Caco-2 (cell line): ENCODE data around the gene TGIF1. TPM values are rescaled to one million over a fixed set of nuclear protein-coding genes. Genes with fewer than 3 reads are reported as not detected.
"Not testable (repeated sequence)": the region's sequence is repeated elsewhere in the genome, so short reads cannot be mapped to it uniquely, and the experiment has no call there.

Experiments used
- BruUV-seq: library from RNA; stranded (reverse); fragments of 400-500 nt; replicated peaks from 2 replicates; lab custom pipeline; 2021; lab: Mats Ljungman, UMichigan
- CTCF ChIA-PET: fragments of 300-600 bp; sonication (Branson Sonifier 250); formaldehyde crosslinking; loops from one replicate; lab custom pipeline; 2022; ENCODE audit warnings: antibody characterized with exemption; lab: Charles Lee
- POLR2A ChIA-PET: fragments of 300-600 bp; sonication (Branson Sonifier 250); formaldehyde crosslinking; loops from one replicate; lab custom pipeline; 2022; ENCODE audit warnings: antibody characterized with exemption; lab: Charles Lee
- DNase-seq, 2 experiments: peaks; one replicate each; pipeline versions ENCODE4 v3.0.0 to v3.0.0-alpha.2; 2020 to 2022
- H3K27me3 ChIP-seq: replicated peaks from 2 replicates; pipeline ENCODE4 v1.6.0; 2011; ENCODE audit warnings: low read length; ENCODE audit not compliant: control insufficient read depth, insufficient read depth
- H3K36me3 ChIP-seq: 2 replicates; pipeline ENCODE4 v1.5.1; 2011; ENCODE audit warnings: low read length; ENCODE audit not compliant: control insufficient read depth, insufficient read depth
- H3K4me1 ChIP-seq: fragments of 250-450 bp; sonication (Bioruptor Pico); 2 replicates; pipeline ENCODE4 v1.5.1; 2020; ENCODE audit warnings: mild to moderate bottlenecking
- H3K4me3 ChIP-seq: 2 replicates; pipeline ENCODE4 v1.5.1; 2011; ENCODE audit warnings: low read depth, mild to moderate bottlenecking, control low read depth, low read length
- H3K9me3 ChIP-seq: fragments of 250-450 bp; sonication (Bioruptor Pico); 2 replicates; pipeline ENCODE4 v1.5.1; 2020; ENCODE audit warnings: mild to moderate bottlenecking, moderate library complexity
- H3K27ac Mint-ChIP-seq: one replicate; pipeline ENCODE4 v1.8.0; 2022; ENCODE audit warnings: mixed read lengths; ENCODE audit not compliant: unreplicated experiment
- H3K27me3 Mint-ChIP-seq: one replicate; pipeline ENCODE4 v1.8.0; 2022; ENCODE audit warnings: mixed read lengths; ENCODE audit not compliant: insufficient read depth, unreplicated experiment
- H3K36me3 Mint-ChIP-seq: one replicate; pipeline ENCODE4 v1.8.0; 2022; ENCODE audit warnings: mild to moderate bottlenecking, mixed read lengths; ENCODE audit not compliant: insufficient read depth, unreplicated experiment
- H3K4me1 Mint-ChIP-seq: one replicate; pipeline ENCODE4 v1.8.0; 2022; ENCODE audit warnings: low read depth, mixed read lengths; ENCODE audit not compliant: unreplicated experiment
- H3K4me3 Mint-ChIP-seq: one replicate; pipeline ENCODE4 v1.8.0; 2022; ENCODE audit warnings: mild to moderate bottlenecking, moderate library complexity, mixed read lengths; ENCODE audit not compliant: unreplicated experiment
- H3K9me3 Mint-ChIP-seq: one replicate; pipeline ENCODE4 v1.8.0; 2022; ENCODE audit warnings: mixed read lengths; ENCODE audit not compliant: unreplicated experiment
- intact Hi-C: fragments of 100-400 bp; cut with micrococcal nuclease; formaldehyde crosslinking; loops from one replicate; pipeline ENCODE4 v1.10.0; 2022; ENCODE audit not compliant: unreplicated experiment
- total RNA-seq: library from RNA; stranded (reverse); gene quantifications from 2 replicates; pipeline ENCODE4 v1.2.3, GENCODE V29; 2022
- TF ChIP-seq, protein P1 (sequence below), 2 experiments: fragments of 200-600 bp in 1 of 2; IDR thresholded peaks; 1 replicate in 1 of 2; 2 replicates in 1 of 2; pipeline versions ENCODE4 v1.5.1 to v1.8.0; 2011 to 2022; ENCODE audit warnings: antibody characterized with exemption in 1 of 2, control low read depth in 1 of 2, inconsistent platforms in 1 of 2, low read depth in 1 of 2, low read length in 1 of 2, mild to moderate bottlenecking in 1 of 2, moderate library complexity in 1 of 2; ENCODE audit not compliant: insufficient read depth in 1 of 2, severe bottlenecking in 1 of 2, unreplicated experiment in 1 of 2

Gene TGIF1
- total RNA-seq, 1 experiment from 2014 or later = 107 TPM

DNA sequence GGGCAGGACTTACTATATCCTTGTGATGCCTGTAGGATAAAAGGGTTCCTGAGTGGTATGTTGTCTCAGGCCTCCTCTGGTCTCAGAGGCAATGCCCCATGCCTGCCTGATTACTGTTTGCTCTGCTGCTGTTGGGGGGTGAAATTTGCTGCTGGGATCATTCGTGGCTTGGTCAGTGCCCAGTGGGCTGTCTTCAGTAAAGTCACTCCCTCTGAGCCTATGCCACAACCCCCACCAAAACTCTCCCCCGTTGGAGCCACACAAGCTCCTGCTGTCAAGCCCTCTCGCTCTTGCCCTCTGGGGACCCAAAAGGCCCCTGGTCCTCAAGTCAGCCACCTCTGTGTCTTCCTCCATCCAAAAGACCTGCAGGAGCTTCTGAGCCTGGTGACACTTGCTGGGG, 38.6 kb upstream of the TGIF1 start:
- ChIA-PET CTCF (no interaction called here), POLR2A (no interaction called here)
- TF ChIP-seq, protein P1, sequence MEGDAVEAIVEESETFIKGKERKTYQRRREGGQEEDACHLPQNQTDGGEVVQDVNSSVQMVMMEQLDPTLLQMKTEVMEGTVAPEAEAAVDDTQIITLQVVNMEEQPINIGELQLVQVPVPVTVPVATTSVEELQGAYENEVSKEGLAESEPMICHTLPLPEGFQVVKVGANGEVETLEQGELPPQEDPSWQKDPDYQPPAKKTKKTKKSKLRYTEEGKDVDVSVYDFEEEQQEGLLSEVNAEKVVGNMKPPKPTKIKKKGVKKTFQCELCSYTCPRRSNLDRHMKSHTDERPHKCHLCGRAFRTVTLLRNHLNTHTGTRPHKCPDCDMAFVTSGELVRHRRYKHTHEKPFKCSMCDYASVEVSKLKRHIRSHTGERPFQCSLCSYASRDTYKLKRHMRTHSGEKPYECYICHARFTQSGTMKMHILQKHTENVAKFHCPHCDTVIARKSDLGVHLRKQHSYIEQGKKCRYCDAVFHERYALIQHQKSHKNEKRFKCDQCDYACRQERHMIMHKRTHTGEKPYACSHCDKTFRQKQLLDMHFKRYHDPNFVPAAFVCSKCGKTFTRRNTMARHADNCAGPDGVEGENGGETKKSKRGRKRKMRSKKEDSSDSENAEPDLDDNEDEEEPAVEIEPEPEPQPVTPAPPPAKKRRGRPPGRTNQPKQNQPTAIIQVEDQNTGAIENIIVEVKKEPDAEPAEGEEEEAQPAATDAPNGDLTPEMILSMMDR (IDR thresholded peaks at IDR 0.05; ENCODE audit: insufficient read depth in 1 of 2, low read depth in 1 of 2, low read length in 1 of 2, severe bottlenecking in 1 of 2, unreplicated experiment in 1 of 2) = no peak
- DNase-seq = no peak
- Mint-ChIP-seq H3K9me3 (no peaks in the 10 kb centered on the region), H3K36me3 (no peaks in the 10 kb centered on the region), H3K27me3 (no peaks in the 10 kb centered on the region), H3K27ac (no peak overlapping the region), H3K4me3 (no peak overlapping the region), H3K4me1 (no peaks in the 10 kb centered on the region)
- Histone ChIP-seq H3K36me3 (no peaks in the 10 kb centered on the region), H3K9me3 (no peaks in the 10 kb centered on the region), H3K4me1 (no peaks in the 10 kb centered on the region), H3K4me3 (no peak overlapping the region), H3K27me3 (no peaks in the 10 kb centered on the region)
- intact Hi-C loops = no loop called here
- no TSS peak for BruUV-seq

DNA sequence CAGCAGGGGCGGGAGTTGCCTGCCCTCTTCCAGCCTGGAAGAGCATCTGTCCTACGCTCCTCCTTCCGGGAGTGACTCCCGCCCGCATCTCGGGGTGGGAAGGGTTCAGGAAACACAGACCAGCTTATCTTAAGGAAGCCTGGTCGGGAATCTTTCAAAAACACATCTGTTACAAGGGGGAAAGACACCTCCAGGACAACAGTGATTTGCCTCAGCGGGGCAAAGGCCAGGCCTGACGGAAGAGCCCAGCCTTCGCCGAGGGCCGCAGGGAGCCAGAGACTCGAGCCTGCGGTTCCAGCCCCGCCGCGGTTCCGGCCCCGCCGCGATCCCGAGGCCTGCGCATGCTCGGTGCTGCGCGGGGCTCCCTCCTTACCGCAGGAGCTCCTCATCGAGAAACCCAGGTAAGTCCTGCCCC, 38.1 kb upstream of the TGIF1 start:
- H3K4me1 Mint-ChIP-seq = no peaks in the 10 kb centered on the region
- no peaks in the 10 kb centered on the region for H3K9me3 ChIP-seq
- no peak overlapping the region for H3K27ac Mint-ChIP-seq
- H3K27me3 ChIP-seq = no peaks in the 10 kb centered on the region
- no peaks in the 10 kb centered on the region for H3K4me1 ChIP-seq
- TF ChIP-seq, protein P1 (IDR thresholded peaks at IDR 0.05; ENCODE audit: insufficient read depth in 1 of 2, low read depth in 1 of 2, low read length in 1 of 2, severe bottlenecking in 1 of 2, unreplicated experiment in 1 of 2) = no peak
- no peak overlapping the region for H3K4me3 Mint-ChIP-seq
- H3K9me3 Mint-ChIP-seq = no peaks in the 10 kb centered on the region
- intact Hi-C loops = no loop called here
- POLR2A ChIA-PET = no interaction called here
- no peaks in the 10 kb centered on the region for H3K36me3 ChIP-seq
- no peak overlapping the region for H3K4me3 ChIP-seq
- CTCF ChIA-PET = no interaction called here
- BruUV-seq = no TSS peak
- DNase-seq = no peak
- no peaks in the 10 kb centered on the region for H3K36me3 Mint-ChIP-seq
- no peaks in the 10 kb centered on the region for H3K27me3 Mint-ChIP-seq

DNA sequence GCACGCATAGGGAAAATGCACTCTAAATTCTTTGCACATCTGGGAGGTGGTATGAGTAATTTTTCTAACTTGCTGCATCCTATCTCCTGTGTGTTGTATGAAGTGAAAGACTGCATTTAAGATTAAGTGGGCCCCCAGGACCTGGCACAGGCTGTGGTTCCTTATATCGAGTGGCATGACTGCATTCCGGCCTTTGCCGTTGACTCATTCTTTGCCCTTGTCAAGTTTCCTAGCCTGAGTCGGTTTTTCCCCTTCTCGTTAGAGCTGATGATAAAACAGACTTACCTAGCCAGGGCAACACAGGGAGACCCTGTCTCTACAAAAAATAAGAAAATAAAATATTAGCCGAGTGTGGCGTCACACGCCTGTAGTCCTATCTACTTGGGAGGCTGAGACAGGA, 37.4 kb upstream of the TGIF1 start:
- H3K4me1 ChIP-seq, H3K27me3 Mint-ChIP-seq, POLR2A ChIA-PET, H3K4me3 ChIP-seq, intact Hi-C loops, CTCF ChIA-PET, H3K27me3 ChIP-seq, H3K4me3 Mint-ChIP-seq, H3K9me3 Mint-ChIP-seq, BruUV-seq, H3K36me3 ChIP-seq, H3K27ac Mint-ChIP-seq, H3K4me1 Mint-ChIP-seq, DNase-seq, H3K9me3 ChIP-seq, H3K36me3 Mint-ChIP-seq: not testable (repeated sequence)

DNA sequence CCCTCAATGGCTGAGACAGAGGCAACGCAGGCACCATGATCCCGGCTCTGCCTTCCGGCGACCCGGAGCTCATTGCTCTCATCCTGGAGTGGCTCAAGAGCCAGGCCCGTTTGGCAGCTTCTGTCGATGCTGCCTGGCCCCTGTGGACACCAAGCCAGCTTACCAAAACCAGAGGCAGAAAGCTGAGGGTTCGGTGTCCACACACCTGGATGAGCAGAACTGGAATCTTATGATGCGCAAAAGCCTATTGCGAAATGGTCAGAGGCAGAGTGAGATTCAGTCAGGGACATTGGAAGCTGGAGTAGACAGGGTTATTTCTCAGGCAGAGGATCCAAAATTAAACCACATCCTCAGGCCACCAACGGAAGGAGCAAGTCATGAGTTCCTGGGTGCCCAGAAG, 34.9 kb upstream of the TGIF1 start:
- no peaks in the 10 kb centered on the region for H3K36me3 ChIP-seq
- Mint-ChIP-seq H3K4me3 (no peak overlapping the region), H3K36me3 (no peaks in the 10 kb centered on the region), H3K4me1 (no peaks in the 10 kb centered on the region), H3K9me3 (no peaks in the 10 kb centered on the region), H3K27me3 (no peaks in the 10 kb centered on the region), H3K27ac (no peak overlapping the region)
- TF ChIP-seq, protein P1 (IDR thresholded peaks at IDR 0.05; ENCODE audit: insufficient read depth in 1 of 2, low read depth in 1 of 2, low read length in 1 of 2, severe bottlenecking in 1 of 2, unreplicated experiment in 1 of 2) = no peak
- ChIA-PET POLR2A (interaction anchor here (0.5 kb wide), 1 partner anchor 561 kb away, joined by 4 read pairs; no protein-coding TSS in a partner anchor), CTCF (no interaction called here)
- intact Hi-C loops = no loop called here
- no peaks in the 10 kb centered on the region for H3K4me1 ChIP-seq
- no peaks in the 10 kb centered on the region for H3K27me3 ChIP-seq
- no TSS peak for BruUV-seq
- DNase-seq = no peak
- H3K9me3 ChIP-seq = no peaks in the 10 kb centered on the region
- no peak overlapping the region for H3K4me3 ChIP-seq
